Keratinocyte (primary cell): ENCODE results near the gene EYS. TPM values are rescaled to one million over a fixed set of nuclear protein-coding genes. Genes with fewer than 3 reads are reported as not detected.

Experiments
- DNase-seq: peaks from one replicate; pipeline ENCODE4 v3.0.0-alpha.2; 2011; ENCODE audit warnings: low read depth, missing footprints, low spot score
- FAIRE-seq: peaks from 2 replicates; lab custom pipeline; 2011; peaks lifted over from hg19 to GRCh38; lab: Jason Lieb, UNC
- H2AFZ ChIP-seq: 2 replicates; pipeline ENCODE4 v1.6.0; 2012; ENCODE audit warnings: low read length, control low read depth, inconsistent platforms; ENCODE audit not compliant: control insufficient read depth
- H3K27ac ChIP-seq: 2 replicates; pipeline ENCODE4 v1.5.1; 2011; ENCODE audit warnings: low read length; ENCODE audit not compliant: control insufficient read depth, insufficient read depth
- H3K27me3 ChIP-seq: 3 replicates; pipeline ENCODE4 v1.6.0; 2011; ENCODE audit warnings: low read length; ENCODE audit not compliant: control insufficient read depth, insufficient read depth; ENCODE audit errors: extremely low read depth
- H3K36me3 ChIP-seq, 2 experiments: 2 replicates in 1 of 2; 3 replicates in 1 of 2; pipeline ENCODE4 v1.5.1; 2011; ENCODE audit warnings: low read length in 2 of 2, mild to moderate bottlenecking in 1 of 2; ENCODE audit not compliant: control insufficient read depth in 2 of 2, insufficient read depth in 2 of 2; ENCODE audit errors: extremely low read depth in 1 of 2
- H3K4me1 ChIP-seq: 3 replicates; pipeline ENCODE4 v1.5.1; 2011; ENCODE audit warnings: low read length; ENCODE audit not compliant: control insufficient read depth, insufficient read depth; ENCODE audit errors: extremely low read depth
- H3K4me2 ChIP-seq: 3 replicates; pipeline ENCODE4 v1.6.0; 2011; ENCODE audit warnings: low read depth, low read length; ENCODE audit not compliant: control insufficient read depth, insufficient read depth; ENCODE audit errors: extremely low read depth
- H3K4me3 ChIP-seq, 3 experiments: fragments of 200-600 bp in 1 of 3; sonication (generic) in 1 of 3; 2 replicates in 2 of 3; 3 replicates in 1 of 3; pipeline ENCODE4 v1.5.1; 2011 to 2016; ENCODE audit warnings: low read length in 3 of 3, mild to moderate bottlenecking in 3 of 3, control low read depth in 2 of 3, inconsistent platforms in 1 of 3, low read depth in 1 of 3, mixed read lengths in 1 of 3, mixed run types in 1 of 3, moderate library complexity in 1 of 3; ENCODE audit not compliant: control insufficient read depth in 2 of 3, insufficient read depth in 2 of 3; ENCODE audit errors: extremely low read depth in 1 of 3
- H3K79me2 ChIP-seq: 2 replicates; pipeline ENCODE4 v1.6.0; 2012; ENCODE audit warnings: low read length; ENCODE audit not compliant: control insufficient read depth, insufficient read depth
- H3K9ac ChIP-seq: 3 replicates; pipeline ENCODE4 v1.6.0; 2011; ENCODE audit warnings: low read length; ENCODE audit not compliant: control insufficient read depth, insufficient read depth; ENCODE audit errors: extremely low read depth
- H3K9me1 ChIP-seq: 3 replicates; pipeline ENCODE4 v1.6.0; 2011; ENCODE audit warnings: low read length; ENCODE audit not compliant: control insufficient read depth, insufficient read depth; ENCODE audit errors: extremely low read depth
- H3K9me3 ChIP-seq: 2 replicates; pipeline ENCODE4 v1.5.1; 2012; ENCODE audit warnings: low read depth, low read length; ENCODE audit not compliant: control insufficient read depth
- H4K20me1 ChIP-seq: 3 replicates; pipeline ENCODE4 v1.6.0; 2011; ENCODE audit warnings: low read length; ENCODE audit not compliant: control insufficient read depth, insufficient read depth; ENCODE audit errors: extremely low read depth
- CTCF ChIP-seq, 3 experiments: IDR thresholded peaks in 1 of 3; conservative IDR thresholded peaks in 1 of 3; optimal IDR thresholded peaks in 1 of 3; 2 replicates in 2 of 3; 3 replicates in 1 of 3; pipeline versions ENCODE3 to v1.5.1; 2011; ENCODE audit warnings: low read length in 3 of 3, mild to moderate bottlenecking in 3 of 3, moderate library complexity in 2 of 3, control low read depth in 1 of 3, inconsistent platforms in 1 of 3; ENCODE audit not compliant: insufficient read depth in 2 of 3; ENCODE audit errors: extremely low read depth in 1 of 3
- EZH2 ChIP-seq: IDR thresholded peaks from one replicate; pipeline ENCODE4 v1.6.1; 2012; ENCODE audit warnings: inconsistent platforms, mild to moderate bottlenecking, low read length, moderate library complexity
- dilution Hi-C: fragments of 300-500 bp; cut with MboI; formaldehyde crosslinking; loops from one replicate; pipeline ENCODE4 v1.7.0; 2020; ENCODE audit warnings: low sequenced_read_pairs; ENCODE audit not compliant: extremely low pct_ligation_motif_present
- polyA plus RNA-seq, 5 experiments: library from polyadenylated mRNA; depleted of rRNA in 3 of 5; stranded (reverse) in 3 of 5; stranded (forward) in 1 of 5; unstranded in 1 of 5; fragments of >200 nt; gene quantifications; 1 replicate in 1 of 5; 2 replicates in 3 of 5; 3 replicates in 1 of 5; pipeline versions ENCODE4 v1.2.1 to v1.2.3, GENCODE V29; 2011 to 2012; ENCODE audit warnings: missing spikeins in 2 of 5, low read depth in 1 of 5, low replicate concordance in 1 of 5

EYS gene
- polyA plus RNA-seq, 1 donor (not counting 4 experiments of a cell fraction or from before 2014, with no cell fraction given) = 0.34 TPM

DNA sequence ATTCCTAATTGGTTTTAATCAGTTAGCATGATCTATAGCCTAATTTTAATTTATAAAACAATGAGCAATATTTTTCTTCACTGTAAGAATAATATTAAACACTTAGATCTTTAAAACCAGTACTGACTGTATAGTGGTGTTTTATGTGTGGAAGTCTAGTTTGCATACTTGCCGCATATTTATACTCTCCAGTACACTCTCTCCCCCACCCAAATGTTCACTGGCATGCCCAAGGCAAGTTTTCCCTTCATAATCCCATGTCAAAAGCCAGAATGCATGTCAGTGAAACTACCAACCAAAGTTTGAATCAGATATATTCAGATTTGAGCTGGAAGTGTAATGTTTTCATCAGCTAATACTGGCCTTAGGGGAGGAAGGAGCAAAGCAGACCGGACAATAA, 1565.3 kb downstream of the EYS start:
- Histone ChIP-seq H3K36me3 (no peaks in the 10 kb centered on the region), H3K4me2 (no peak overlapping the region), H3K9ac (no peak overlapping the region), H3K9me1 (no peaks in the 10 kb centered on the region), H3K27ac (no peak overlapping the region), H4K20me1 (no peaks in the 10 kb centered on the region), H3K9me3 (no peaks in the 10 kb centered on the region), H3K27me3 (no peaks in the 10 kb centered on the region), H3K4me1 (peaks cover 2% of the 10 kb centered on the region), H2AFZ (peak overlapping the region; percentile 23), H3K4me3 (no peak overlapping the region), H3K79me2 (no peaks in the 10 kb centered on the region)
- DNase-seq = no peak
- TF ChIP-seq CTCF (optimal IDR thresholded peaks at IDR 0.05 in 1 of 3, IDR thresholded peaks at IDR 0.05 in 1 of 3, conservative IDR thresholded peaks at IDR 0.05 in 1 of 3; ENCODE audit: extremely low read depth in 1 of 3, insufficient read depth in 2 of 3, low read length in 3 of 3) (no peak), EZH2 (no peak)
- dilution Hi-C loops = no loop called here
- no peak for FAIRE-seq

GRCh38 chr6:64128301-64129024, 1578.6 kb downstream of the EYS start:
- FAIRE-seq = no peak
- Histone ChIP-seq H3K9ac (no peak overlapping the region), H3K4me1 (no peaks in the 10 kb centered on the region), H3K9me1 (no peaks in the 10 kb centered on the region), H3K79me2 (no peaks in the 10 kb centered on the region), H2AFZ (no peak overlapping the region), H3K27ac (no peak overlapping the region), H3K9me3 (no peaks in the 10 kb centered on the region), H3K27me3 (no peaks in the 10 kb centered on the region), H3K4me3 (no peak overlapping the region), H4K20me1 (no peaks in the 10 kb centered on the region), H3K36me3 (no peaks in the 10 kb centered on the region), H3K4me2 (no peak overlapping the region)
- dilution Hi-C loops = no loop called here
- no peak for DNase-seq
- TF ChIP-seq CTCF (optimal IDR thresholded peaks at IDR 0.05 in 1 of 3, IDR thresholded peaks at IDR 0.05 in 1 of 3, conservative IDR thresholded peaks at IDR 0.05 in 1 of 3; ENCODE audit: extremely low read depth in 1 of 3, insufficient read depth in 2 of 3, low read length in 3 of 3) (no peak), EZH2 (no peak)
